ENCODE results near the gene ATF3.
A peak's percentile ranks its signal among the peaks of the same experiment; 100 is the strongest.

Gene ATF3

DNA sequence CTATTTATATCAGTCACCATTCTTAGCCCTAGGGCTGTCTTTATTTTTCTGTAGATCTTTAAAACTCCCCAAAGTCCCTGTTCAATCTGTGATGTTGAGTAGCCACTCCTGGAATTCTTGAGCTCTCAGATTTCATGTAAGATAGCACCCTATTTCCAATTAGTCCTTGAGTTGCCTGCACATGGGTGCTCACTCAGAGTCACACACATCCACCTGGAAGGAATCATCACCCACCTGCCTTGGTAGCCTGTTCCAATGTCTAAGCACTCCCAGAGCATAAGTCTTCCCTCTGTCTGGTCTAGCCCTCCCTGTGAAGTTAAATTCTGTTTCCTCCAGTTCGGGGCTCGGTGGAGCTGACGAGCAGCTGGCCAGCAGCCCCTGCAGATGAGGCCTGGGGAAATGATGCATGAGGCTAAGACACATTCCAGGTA lies 14.7 kb upstream of the ATF3 start:
- H3K4me3 ChIP-seq (ENCODE audit: low read length), result no peak overlapping the region
- no peak for DNase-seq (ENCODE audit: low read depth)
- TF ChIP-seq, protein P1, sequence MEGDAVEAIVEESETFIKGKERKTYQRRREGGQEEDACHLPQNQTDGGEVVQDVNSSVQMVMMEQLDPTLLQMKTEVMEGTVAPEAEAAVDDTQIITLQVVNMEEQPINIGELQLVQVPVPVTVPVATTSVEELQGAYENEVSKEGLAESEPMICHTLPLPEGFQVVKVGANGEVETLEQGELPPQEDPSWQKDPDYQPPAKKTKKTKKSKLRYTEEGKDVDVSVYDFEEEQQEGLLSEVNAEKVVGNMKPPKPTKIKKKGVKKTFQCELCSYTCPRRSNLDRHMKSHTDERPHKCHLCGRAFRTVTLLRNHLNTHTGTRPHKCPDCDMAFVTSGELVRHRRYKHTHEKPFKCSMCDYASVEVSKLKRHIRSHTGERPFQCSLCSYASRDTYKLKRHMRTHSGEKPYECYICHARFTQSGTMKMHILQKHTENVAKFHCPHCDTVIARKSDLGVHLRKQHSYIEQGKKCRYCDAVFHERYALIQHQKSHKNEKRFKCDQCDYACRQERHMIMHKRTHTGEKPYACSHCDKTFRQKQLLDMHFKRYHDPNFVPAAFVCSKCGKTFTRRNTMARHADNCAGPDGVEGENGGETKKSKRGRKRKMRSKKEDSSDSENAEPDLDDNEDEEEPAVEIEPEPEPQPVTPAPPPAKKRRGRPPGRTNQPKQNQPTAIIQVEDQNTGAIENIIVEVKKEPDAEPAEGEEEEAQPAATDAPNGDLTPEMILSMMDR (conservative IDR thresholded peaks at IDR 0.05; ENCODE audit: low read length), result no peak

DNA sequence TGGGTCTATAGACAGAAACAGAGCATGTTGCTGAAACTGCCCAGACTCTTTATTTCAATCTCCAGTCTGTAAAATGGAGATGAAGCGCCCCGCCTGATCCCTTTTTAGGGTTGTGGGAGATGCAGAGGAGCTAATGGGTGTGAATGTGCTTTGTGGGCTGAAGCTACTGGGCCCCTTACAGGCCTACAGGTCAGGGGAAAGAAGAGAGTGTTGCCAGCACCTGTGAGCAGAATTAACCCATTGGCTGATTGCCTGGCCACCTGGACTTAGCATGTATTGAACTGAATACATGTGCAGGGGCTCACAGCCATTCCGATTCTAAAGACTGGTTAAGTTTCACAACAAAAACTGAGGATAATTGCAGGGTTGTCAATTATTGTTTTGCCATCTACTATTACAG lies 13.9 kb upstream of the ATF3 start:
- DNase-seq (ENCODE audit: low read depth), result no peak
- TF ChIP-seq, protein P1 (conservative IDR thresholded peaks at IDR 0.05; ENCODE audit: low read length), result no peak
- no peak overlapping the region for H3K4me3 ChIP-seq (ENCODE audit: low read length)

DNA sequence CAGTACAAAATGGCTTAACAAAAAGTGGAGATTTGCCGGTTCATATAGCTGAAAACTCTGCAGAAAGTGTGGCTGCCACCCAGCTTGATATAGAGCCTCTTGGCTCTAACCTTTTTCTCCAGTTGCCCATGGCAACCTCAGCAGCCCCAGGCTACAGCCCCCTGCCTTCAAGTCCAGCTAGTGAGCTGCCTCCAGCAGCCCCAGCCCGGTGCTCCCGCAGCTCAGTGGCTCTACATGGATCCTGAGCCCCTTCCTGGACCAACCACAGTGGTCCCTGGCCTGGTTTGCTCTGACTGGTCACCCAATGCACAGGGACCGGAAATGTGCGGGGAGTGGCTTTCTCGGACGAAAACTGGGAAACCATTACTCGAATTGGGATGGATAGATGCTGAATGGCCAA lies 13.3 kb upstream of the ATF3 start:
- TF ChIP-seq, protein P1 (conservative IDR thresholded peaks at IDR 0.05; ENCODE audit: low read length), result no peak
- no peak for DNase-seq (ENCODE audit: low read depth)
- H3K4me3 ChIP-seq (ENCODE audit: low read length), result no peak overlapping the region

DNA sequence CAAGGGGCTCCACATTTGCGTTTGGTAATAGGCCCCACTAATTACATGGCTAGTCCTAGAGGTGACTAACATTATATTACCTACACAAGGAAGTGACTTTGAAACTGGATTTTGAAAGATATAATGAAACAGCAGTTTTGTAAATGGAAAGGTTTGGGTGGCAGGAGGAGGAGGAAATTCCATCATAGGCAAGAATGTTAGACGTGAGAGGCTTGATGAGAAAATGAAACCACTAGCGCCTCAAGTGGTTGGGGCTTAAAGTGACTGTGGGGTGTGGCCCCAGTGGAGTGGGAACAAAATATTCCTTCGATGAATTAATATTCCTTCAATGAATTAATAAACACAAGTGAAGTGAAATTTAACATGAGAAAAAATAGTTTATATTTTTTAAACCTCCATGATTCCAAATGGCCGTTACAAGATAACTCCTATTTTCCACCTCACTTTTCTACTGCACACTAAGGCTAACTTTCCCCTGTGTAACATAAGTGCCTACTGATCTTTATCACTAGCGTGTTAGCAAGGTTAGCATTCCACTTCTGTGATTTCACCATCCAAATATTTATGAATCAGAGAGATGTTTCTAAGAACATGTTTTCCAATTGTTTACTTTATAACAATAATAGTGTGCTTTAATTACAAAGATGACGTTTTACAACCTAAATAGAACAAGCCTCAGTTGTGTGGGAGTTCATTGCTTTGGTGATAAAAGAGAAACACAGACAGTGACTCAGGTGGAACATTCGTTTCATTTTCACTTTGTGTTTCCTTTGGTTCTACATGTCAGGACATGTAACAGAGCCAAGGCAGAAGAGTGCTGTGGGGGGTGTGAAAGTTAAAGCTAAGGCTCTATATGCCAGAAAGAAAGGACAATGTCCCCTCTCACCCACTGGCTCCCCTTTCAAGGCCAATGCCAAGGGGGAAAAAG lies 12.5 kb upstream of the ATF3 start:
- TF ChIP-seq, protein P1 (conservative IDR thresholded peaks at IDR 0.05; ENCODE audit: low read length), result peak; percentile 48
- H3K4me3 ChIP-seq (ENCODE audit: low read length), result peak overlapping the region; percentile 7
- DNase-seq (ENCODE audit: low read depth), result peak; percentile 90

DNA sequence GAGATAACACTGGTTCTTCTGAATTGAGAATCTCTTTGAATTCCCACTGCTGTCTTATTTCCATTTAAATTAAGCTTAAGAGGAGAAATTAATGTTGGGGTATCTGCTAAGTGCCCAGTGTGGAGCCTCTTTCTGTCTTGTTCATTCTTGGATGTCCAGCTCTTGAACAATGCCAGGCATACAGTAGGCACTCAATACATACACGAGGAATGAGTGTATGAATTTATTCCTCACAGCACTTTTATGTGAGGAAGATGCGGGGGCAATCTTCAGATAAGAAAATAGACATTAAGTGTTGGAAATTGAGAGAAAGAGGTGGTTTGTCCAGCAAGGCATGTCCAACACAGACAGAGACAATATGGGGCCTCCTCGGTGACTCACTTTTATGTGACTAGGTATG lies 11.8 kb upstream of the ATF3 start:
- TF ChIP-seq, protein P1 (conservative IDR thresholded peaks at IDR 0.05; ENCODE audit: low read length), result no peak
- peak overlapping the region; percentile 7; the same call in 1 of the 2 replicates for H3K4me3 ChIP-seq (ENCODE audit: low read length)
- DNase-seq (ENCODE audit: low read depth), result no peak

DNA sequence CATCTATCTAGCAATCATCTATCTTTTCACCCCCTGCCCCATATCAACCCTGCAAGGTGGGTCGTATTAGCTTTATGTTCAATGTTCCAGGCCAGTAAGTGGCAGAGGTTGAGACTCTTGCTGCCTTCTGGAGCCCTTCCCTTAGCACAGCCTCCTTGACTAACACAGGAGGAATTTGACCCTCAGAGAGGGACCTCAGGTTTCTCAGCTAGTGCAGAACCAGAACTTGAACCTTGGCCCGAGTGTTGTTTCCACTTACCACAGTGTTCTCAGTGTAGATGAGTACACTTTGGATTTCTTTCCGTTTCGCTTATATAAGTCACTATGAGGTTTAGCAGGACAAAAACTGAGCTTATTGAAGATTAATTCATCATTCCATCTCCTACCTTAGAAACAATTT lies 11.1 kb upstream of the ATF3 start:
- H3K4me3 ChIP-seq (ENCODE audit: low read length), result no peak overlapping the region
- TF ChIP-seq, protein P1 (conservative IDR thresholded peaks at IDR 0.05; ENCODE audit: low read length), result no peak
- DNase-seq (ENCODE audit: low read depth), result no peak
